GM12891 (cell line): ENCODE data around the gene MPZL1.

Experiments used
- POLR2AphosphoS5 ChIP-seq: IDR thresholded peaks from 2 replicates; pipeline ENCODE4 v1.6.1; 2011; ENCODE audit warnings: low read depth, low read length, control low read depth
- TAF1 ChIP-seq: IDR thresholded peaks from 2 replicates; pipeline ENCODE4 v1.6.1; 2011; ENCODE audit warnings: low read depth, low read length, control low read depth

DNA sequence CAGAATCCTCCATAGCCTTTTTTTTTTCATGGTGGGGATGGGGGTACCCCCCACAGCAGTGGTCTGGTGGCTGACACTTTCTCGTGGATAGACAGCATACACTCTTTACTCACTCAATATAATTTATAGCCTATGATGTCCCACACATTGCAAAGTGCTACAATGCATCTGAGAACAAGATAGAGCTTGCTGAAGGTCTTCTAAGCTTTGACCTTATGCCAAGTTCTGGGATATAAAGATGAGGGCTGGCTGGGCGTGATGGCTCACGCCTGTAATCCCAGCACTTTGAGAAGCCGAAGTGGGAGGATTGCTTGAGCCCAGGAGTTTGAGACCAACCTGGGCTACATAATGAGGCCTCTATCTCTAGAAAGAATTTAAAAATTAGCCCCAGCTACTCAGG lies 78.0 kb downstream of the MPZL1 start:
- TF ChIP-seq TAF1 (no peak), POLR2AphosphoS5 (no peak)
